SK-N-MC (cell line): ENCODE measurements around the gene GAS6.

ENCODE experiments used
- EZH2 ChIP-seq: fragments of 200-600 bp; sonication (generic); IDR thresholded peaks from one replicate; pipeline ENCODE4 v1.6.1; 2017; ENCODE audit warnings: antibody characterized with exemption
- POLR2AphosphoS5 ChIP-seq: IDR thresholded peaks from 2 replicates; pipeline ENCODE4 v1.6.1; 2012; ENCODE audit warnings: mild to moderate bottlenecking, low read depth, low read length, borderline replicate concordance

GRCh38 chr13:113791761-113792160 is 72.1 kb downstream of the GAS6 start:
- TF ChIP-seq EZH2 = no peak
- no peak for TF ChIP-seq POLR2AphosphoS5
